GM12873 (cell line): ENCODE data around the gene CREM.

Experiments
- TF ChIP-seq, protein P1 (sequence below): IDR thresholded peaks from 2 replicates; pipeline ENCODE4 v1.5.1; 2012; ENCODE audit warnings: low read depth, mild to moderate bottlenecking, moderate library complexity, low read length, control low read depth; ENCODE audit not compliant: insufficient read depth; ENCODE audit errors: missing control alignments

Gene CREM

DNA sequence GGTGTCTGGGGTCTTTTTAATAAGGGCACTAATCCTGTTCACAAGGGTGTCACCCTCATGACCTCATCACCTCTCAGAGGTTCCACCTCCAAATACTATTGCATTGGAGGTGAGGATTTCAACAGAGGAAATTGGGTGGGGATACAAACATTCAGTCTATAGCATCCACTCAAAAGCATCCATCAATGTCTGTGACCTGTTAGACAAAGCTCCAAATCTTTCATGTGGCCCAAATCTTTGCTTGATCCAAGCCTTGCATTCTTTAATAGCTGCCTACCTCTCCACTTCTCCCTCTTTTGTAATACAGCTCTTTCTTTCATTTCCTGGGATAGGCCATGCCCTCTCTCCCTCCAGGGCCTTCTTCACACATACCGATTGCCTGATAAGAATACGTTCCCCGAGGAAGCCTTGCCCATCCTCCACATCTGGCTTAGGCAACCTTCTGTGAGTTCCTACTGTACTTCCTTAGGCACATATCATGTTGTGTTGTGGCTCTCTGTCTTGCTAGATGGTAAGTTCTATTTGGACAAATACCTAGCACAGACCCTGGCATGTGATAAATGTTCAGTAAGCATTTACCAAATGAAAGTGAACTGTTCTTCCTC lies 66.1 kb downstream of the CREM start:
- TF ChIP-seq, protein P1, sequence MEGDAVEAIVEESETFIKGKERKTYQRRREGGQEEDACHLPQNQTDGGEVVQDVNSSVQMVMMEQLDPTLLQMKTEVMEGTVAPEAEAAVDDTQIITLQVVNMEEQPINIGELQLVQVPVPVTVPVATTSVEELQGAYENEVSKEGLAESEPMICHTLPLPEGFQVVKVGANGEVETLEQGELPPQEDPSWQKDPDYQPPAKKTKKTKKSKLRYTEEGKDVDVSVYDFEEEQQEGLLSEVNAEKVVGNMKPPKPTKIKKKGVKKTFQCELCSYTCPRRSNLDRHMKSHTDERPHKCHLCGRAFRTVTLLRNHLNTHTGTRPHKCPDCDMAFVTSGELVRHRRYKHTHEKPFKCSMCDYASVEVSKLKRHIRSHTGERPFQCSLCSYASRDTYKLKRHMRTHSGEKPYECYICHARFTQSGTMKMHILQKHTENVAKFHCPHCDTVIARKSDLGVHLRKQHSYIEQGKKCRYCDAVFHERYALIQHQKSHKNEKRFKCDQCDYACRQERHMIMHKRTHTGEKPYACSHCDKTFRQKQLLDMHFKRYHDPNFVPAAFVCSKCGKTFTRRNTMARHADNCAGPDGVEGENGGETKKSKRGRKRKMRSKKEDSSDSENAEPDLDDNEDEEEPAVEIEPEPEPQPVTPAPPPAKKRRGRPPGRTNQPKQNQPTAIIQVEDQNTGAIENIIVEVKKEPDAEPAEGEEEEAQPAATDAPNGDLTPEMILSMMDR = no peak

DNA sequence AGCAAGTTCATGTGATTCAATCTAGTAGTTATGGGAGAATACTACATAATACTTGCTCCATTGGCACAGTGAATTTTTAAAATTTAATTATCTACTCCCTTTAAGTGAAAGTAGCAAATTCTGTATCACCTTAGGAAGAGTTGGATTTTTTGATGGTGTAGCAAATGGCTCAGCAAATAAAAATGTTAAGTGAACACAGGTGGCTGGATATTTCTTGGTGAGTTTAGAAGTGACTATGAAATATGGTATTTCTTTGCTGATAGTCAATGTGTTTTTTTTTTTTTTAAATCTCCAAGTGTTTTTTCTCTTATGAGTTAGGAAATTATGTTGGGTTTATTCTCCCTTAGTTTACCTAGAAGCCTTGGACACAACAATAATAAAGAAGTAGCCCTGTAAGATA lies 67.8 kb downstream of the CREM start:
- TF ChIP-seq, protein P1 = no peak

DNA sequence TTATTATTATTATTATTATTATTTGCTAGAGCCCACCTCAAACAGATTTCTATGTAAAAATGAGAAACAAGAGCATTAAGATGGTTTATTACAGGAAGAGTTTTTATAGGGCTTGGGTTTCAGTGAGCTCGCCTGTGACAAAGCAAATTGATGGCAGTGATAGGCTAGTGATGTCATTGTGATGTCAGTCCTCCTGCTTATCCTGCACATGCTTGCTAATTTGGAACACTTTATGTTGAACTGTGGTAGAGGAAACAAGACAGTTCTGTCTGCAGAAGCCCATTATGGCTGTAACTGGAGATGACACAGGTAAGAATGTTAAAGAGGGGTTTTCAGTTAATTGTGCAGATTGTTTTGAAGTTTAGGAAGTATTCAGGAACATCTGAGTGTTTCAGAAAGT lies 68.3 kb downstream of the CREM start:
- TF ChIP-seq, protein P1 = no peak

DNA sequence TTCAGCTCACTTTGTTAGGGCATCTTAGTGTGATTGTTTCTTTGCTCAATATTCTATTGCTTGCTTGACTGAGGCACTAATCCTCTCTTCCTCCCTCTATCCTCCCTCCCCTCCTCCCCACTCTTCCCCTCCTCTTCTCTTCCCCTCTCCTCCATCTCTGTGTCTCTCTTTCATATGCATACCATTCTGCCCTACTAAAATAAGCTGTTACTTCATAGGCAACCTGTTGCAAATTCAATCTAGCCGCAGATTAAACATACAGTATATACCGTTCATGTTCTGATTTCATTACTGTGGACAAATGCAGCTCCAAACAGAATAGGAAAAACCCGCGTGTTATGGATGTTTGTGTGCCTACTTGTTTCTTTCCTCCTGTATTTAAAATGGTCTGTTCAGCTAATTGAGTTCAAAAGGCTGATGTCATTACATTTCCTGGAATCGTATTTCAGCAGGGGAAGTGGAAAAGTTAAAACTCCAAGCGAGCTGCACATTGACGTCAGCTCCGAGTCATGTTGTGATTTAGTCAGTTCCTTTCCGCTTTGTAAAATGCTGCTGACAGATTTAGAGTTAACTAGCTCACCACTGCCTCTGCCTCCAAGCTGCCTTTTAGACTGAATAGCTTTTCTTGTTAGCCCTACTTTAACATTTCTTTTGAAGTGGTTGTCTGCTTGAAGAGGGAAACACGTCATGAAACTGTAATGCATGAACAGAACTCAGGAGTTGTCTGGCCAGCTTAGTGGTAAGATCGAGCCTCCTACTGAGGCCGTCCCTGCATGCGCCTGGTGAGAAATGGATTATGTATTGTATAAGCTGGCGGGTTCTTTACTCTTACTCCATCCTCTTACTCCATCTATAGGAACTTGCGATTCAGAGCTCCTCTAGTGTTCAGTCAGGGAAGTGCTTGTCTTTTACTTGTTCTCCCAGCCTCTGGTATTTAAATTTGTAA lies 69.0 kb downstream of the CREM start:
- TF ChIP-seq, protein P1 = peak; percentile 83

DNA sequence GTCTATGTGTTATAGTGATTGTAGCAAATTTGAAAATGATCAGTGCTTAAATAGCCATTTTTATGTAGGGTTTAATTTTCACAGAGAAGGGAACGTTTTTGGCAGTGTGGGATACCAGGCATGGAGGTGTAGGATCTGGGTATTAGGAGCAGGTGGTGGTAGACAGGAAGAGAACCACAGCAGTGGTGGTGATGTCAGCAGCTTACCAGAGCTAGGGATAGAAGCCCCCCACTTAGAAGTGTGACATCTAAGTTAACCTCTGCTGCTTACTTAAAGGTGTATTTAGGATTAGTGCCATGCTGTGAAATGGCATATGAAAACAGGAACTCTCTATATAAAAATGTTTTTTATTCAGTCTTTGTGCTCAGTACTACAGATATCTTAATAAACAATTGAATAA lies 73.8 kb downstream of the CREM start:
- TF ChIP-seq, protein P1 = no peak

DNA sequence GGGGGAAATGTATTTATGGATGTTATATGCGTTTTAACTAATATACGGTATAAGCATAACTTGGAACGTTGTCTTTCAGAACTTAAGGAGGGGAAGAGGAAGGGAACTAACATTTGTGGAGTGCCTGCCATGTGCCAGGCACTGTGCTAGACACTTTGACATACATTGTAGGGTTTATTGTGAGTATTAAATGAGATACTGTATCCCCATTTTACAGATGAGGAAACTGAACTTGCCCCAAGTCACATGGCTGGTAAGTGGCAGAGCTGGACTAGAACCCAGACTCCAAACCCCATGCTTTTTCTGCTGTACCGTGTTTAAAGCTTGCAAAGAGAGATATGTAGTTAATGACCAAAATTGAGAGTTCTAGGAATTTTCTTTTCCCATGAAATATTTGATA lies 74.6 kb downstream of the CREM start:
- TF ChIP-seq, protein P1 = no peak

DNA sequence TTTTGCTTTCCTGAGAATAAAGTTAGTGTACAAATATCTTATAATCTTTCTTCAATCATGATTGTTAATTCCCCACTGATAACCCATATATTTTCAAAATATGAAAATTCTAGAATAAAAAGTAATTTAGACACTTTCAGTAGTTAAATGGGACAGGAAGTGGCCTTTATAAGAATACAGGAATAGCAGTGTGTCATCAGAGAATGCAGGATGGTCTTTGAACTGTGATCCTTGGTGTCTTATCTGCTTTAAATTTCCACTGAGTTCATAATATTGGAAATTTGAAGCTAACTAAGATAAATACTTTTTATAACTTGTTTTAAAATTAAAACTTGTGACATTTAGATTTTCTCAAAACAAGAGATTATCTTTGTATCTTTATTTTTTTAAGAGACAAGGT lies 75.4 kb downstream of the CREM start:
- TF ChIP-seq, protein P1 = no peak
